Skeletal muscle tissue (tissue), 4 donors: Measurements from ENCODE around the gene ZNF195. TPM values are rescaled to one million over a fixed set of nuclear protein-coding genes. Genes with fewer than 3 reads are reported as not detected.

ENCODE experiments used
- H3K27ac ChIP-seq: one replicate; pipeline ENCODE4 v1.7.0; 2013; ENCODE audit warnings: mild to moderate bottlenecking, low read depth, low read length, inconsistent platforms
- H3K27me3 ChIP-seq, 3 donors: one replicate each; pipeline ENCODE4 v1.7.0; 2013; ENCODE audit warnings: low read length in 3 of 3; ENCODE audit not compliant: control insufficient read depth in 3 of 3, insufficient read depth in 3 of 3
- H3K36me3 ChIP-seq, 3 donors: one replicate each; pipeline ENCODE4 v1.7.0; 2013; ENCODE audit warnings: low read length in 3 of 3; ENCODE audit not compliant: control insufficient read depth in 3 of 3, insufficient read depth in 3 of 3
- H3K4me1 ChIP-seq, 3 donors: one replicate each; pipeline ENCODE4 v1.7.0; 2013; ENCODE audit warnings: low read length in 3 of 3, mild to moderate bottlenecking in 3 of 3; ENCODE audit not compliant: control insufficient read depth in 3 of 3, insufficient read depth in 3 of 3
- H3K4me3 ChIP-seq, 3 donors: one replicate each; pipeline ENCODE4 v1.7.0; 2013; ENCODE audit warnings: low read length in 3 of 3
- H3K9ac ChIP-seq, 3 donors: one replicate each; pipeline ENCODE4 v1.7.0; 2013; ENCODE audit warnings: low read length in 3 of 3, mild to moderate bottlenecking in 3 of 3, moderate library complexity in 2 of 3, low read depth in 1 of 3
- H3K9me3 ChIP-seq, 3 donors: one replicate each; pipeline ENCODE4 v1.7.0; 2013; ENCODE audit warnings: low read length in 3 of 3; ENCODE audit not compliant: control insufficient read depth in 3 of 3
- total RNA-seq: library from RNA; depleted of rRNA; stranded (reverse); fragments of >200 nt; gene quantifications from one replicate; pipeline ENCODE4 v1.2.3, GENCODE V29; 2014
- donor health status: Osteomylitis.

ZNF195 gene
- total RNA-seq, 1 donor from 2014 or later, result 9.4 TPM

DNA sequence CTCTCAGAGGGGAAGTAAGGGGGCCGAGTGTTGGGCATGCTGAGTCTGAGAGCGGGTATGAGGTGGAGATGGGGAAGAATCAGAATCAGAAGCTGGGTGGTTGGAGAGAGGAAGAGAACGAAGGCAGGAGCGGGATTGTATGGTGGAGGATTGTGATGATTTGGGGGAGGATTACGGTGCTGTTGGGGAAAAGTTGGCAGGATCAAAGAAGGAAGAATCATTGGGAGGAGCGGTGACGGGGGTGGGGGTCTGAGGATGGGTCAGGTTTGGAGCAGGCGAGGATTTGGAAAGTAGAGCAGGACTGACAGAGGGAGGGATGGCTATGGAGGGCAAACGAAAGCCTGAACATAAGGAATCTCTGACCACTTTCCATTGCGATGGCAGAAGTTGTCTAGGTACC lies 22.1 kb downstream of the ZNF195 start:
- Histone ChIP-seq H3K27ac (no peak overlapping the region), H3K27me3 (no peaks in the 10 kb centered on the region), H3K4me1 (no peaks in the 10 kb centered on the region), H3K9ac (no peak overlapping the region), H3K4me3 (no peak overlapping the region), H3K9me3 (peaks cover 27 to 38% (median 33%) of the 10 kb centered on the region in 3 donors), H3K36me3 (peaks cover 29 to 39% (median 32%) of the 10 kb centered on the region in 3 donors)

DNA sequence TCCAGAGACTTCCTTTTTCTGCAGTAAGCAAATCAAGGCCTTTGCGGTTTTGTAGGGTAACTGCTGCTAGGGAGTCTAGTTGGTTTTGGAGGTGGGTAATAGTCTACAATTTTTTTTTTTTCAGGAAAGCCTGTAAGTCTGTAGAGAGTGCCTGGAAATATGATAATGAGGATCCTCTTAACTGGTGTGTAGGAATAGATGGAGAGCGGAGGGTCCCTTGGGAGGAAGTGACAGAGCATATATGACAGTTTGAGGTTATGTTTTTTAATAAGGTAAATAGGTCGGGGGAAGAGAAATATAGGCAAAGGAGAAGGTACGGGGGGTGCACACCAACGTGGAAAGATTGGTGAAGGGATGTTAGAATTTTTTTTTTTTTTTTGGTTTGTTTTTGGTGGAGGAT lies 25.9 kb downstream of the ZNF195 start:
- Histone ChIP-seq H3K4me1 (no peaks in the 10 kb centered on the region), H3K27ac (no peak overlapping the region), H3K9ac (no peak overlapping the region), H3K9me3 (peaks cover 0 to 16% (median 16%) of the 10 kb centered on the region in 3 donors), H3K4me3 (no peak overlapping the region), H3K27me3 (no peaks in the 10 kb centered on the region), H3K36me3 (peaks cover 0 to 1% (median under 1%) of the 10 kb centered on the region in 3 donors)

DNA sequence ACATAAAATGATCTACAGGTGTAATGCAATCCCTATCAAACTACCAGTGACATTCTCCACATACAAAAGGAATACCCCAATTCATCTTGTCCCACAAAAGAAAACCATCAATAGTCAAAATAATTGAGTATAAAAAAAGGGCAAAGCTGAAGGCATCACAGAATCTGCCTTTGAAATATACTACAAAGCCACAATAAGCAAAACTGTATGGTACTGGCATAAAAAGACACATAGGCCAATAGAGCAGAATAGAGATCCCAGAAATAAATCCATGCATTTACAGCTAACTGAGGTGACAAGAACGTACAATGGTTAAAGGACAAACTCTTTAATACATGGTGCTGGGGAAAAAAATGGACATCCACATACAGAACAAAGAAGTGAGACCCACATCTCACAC lies 31.8 kb downstream of the ZNF195 start:
- H3K9ac ChIP-seq, result no peak overlapping the region
- H3K9me3 ChIP-seq, result peaks cover 0 to 5% (median 4%) of the 10 kb centered on the region in 3 donors
- no peak overlapping the region for H3K27ac ChIP-seq

DNA sequence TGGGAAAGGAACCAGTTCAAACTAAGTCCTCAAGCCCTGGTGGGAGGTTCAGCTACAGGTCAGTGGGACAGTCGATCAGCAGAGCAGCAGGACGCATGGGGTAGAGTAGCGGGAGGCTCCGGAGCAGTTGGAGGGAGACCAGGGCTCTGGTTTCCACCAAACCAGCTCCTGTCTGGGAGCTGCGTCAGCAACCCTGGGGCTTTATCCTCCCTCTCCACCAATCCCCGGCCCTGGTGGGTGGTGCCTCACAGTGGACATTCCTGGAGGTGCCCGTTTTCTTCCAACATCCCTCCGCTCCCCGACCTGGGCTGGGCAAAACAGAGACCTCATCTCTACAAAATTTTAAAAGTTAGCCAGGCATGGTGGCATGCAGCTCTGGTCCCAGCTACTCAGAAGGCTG lies 32.4 kb downstream of the ZNF195 start:
- peaks cover 0 to 3% (median 0%) of the 10 kb centered on the region in 3 donors for H3K36me3 ChIP-seq
- H3K9ac ChIP-seq, result no peak overlapping the region
- peaks cover 0 to 4% (median 3%) of the 10 kb centered on the region in 3 donors for H3K9me3 ChIP-seq
- H3K4me3 ChIP-seq, result no peak overlapping the region
- H3K27ac ChIP-seq, result no peak overlapping the region
- no peaks in the 10 kb centered on the region for H3K4me1 ChIP-seq
- H3K27me3 ChIP-seq, result peaks cover 0 to 9% (median 0%) of the 10 kb centered on the region in 3 donors

More for the DNA sequence above, 31.8 kb downstream of the ZNF195 start:
- Histone ChIP-seq H3K4me1 (no peaks in the 10 kb centered on the region), H3K36me3 (peaks cover 0 to 3% (median 0%) of the 10 kb centered on the region in 3 donors), H3K4me3 (no peak overlapping the region), H3K27me3 (peaks cover 0 to 7% (median 0%) of the 10 kb centered on the region in 3 donors)

DNA sequence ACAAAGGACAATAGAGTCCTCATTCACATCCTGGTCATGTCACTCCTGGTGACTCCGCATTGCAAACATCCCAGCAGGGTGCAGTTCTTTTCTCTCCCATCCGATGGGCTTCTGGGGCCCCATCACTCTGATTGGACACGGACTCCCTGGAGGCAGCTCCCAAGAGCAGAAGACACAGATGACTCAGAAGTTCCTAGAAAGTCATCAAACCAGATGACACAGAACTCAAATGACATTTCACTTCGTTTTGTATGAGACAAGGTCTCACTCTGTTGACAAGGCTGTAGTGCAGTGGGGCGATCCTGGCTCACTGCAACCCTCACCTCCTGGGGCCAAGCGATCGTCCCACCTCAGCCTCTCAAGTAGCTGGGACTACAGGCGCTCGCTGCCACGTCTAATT lies 33.2 kb downstream of the ZNF195 start:
- Histone ChIP-seq H3K27ac (no peak overlapping the region), H3K27me3 (peaks cover 0 to 16% (median 0%) of the 10 kb centered on the region in 3 donors), H3K4me3 (no peak overlapping the region), H3K4me1 (no peaks in the 10 kb centered on the region), H3K36me3 (peaks cover 0 to 3% (median 0%) of the 10 kb centered on the region in 3 donors), H3K9me3 (peaks cover 0 to 4% (median 3%) of the 10 kb centered on the region in 3 donors), H3K9ac (no peak overlapping the region)

DNA sequence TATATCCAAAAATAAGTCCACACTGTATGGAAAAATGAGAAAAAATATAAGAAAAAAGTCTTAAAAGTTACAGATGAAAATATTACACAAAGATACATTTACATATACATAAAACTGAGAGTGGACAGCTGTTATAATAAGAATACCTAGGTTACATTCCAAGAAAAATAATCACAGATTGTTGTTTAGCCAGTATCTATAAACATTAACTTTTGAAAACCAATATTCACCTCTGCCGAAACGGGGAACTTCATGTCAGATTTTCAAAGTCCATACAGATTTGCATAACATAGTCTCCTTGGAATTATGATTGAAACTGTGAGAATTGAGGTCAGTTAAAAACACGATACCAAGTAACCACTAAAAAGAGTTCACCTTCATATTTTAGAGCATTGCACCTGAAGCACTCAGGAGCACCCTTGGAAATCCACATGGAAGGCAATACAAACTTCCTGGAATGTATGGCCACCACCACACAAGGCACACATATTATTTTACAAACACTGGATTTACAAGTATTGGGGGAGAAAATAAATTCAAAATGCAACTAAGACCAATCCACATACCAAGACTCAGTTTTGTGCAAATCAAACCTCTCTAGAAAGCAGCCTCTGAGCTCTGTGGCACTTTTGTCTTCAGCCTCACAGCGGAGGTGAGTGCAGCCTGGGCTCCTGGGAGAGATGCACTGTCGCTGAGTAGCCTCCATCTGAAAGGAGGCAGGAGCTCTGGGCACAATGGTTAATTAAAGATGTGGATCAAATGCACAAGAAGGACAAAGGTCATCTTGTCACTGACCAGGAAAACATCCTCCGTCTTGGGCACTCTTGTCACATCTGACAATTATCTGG lies 34.4 kb downstream of the ZNF195 start:
- Histone ChIP-seq H3K4me1 (no peaks in the 10 kb centered on the region), H3K9ac (no peak overlapping the region), H3K27ac (no peak overlapping the region), H3K36me3 (peaks cover 0 to 3% (median 0%) of the 10 kb centered on the region in 3 donors), H3K27me3 (peaks cover 0 to 24% (median 6%) of the 10 kb centered on the region in 3 donors), H3K9me3 (peaks cover 0 to 4% (median 3%) of the 10 kb centered on the region in 3 donors), H3K4me3 (no peak overlapping the region)

DNA sequence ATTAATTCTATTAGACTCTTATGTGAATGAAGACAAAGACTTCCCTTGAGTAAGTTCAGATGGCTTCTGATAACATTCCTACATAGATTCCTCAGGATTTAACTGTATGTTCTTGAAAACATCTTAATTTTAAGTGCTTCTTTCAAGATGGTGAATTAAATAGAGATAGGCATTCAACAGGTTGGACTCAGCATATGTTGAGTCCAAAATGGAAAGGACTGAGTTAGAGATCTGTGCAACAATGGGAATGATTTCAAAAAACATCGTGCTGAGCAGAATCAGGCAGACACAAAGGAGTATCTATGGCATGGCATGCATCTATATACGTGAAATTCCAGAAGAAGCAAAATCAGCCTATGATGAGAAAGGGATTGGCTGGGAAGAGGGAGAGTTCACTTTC lies 36.2 kb downstream of the ZNF195 start:
- Histone ChIP-seq H3K4me3 (no peak overlapping the region), H3K9ac (no peak overlapping the region), H3K27me3 (peaks cover 5 to 33% (median 12%) of the 10 kb centered on the region in 3 donors), H3K4me1 (no peaks in the 10 kb centered on the region), H3K27ac (no peak overlapping the region), H3K9me3 (peaks cover 0 to 4% (median 3%) of the 10 kb centered on the region in 3 donors), H3K36me3 (peaks cover 0 to 3% (median 0%) of the 10 kb centered on the region in 3 donors)

DNA sequence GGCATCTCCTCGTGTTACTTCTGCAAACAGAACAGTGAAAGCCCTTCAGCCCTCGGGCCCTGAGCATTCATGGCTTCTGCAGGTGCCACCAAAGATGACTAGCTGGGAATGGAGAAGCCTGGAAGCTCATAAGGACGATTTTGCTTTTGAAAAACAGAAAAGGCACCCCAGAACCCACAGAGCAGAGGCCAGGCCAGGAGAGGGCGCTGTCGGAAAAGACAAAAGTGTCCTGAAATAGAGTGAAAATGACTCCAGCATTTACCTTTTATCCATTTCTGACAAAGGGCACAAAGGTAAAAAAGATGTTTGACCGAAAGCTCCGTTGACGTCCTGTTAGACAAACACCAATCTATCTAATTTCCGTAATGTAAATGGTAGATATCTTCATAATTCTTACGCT lies 37.6 kb downstream of the ZNF195 start:
- no peak overlapping the region for H3K4me3 ChIP-seq
- H3K36me3 ChIP-seq, result no peaks in the 10 kb centered on the region
- no peak overlapping the region for H3K9ac ChIP-seq
- no peaks in the 10 kb centered on the region for H3K4me1 ChIP-seq
- H3K27me3 ChIP-seq, result peaks cover 5 to 33% (median 12%) of the 10 kb centered on the region in 3 donors
- H3K9me3 ChIP-seq, result no peaks in the 10 kb centered on the region
- H3K27ac ChIP-seq, result no peak overlapping the region

DNA sequence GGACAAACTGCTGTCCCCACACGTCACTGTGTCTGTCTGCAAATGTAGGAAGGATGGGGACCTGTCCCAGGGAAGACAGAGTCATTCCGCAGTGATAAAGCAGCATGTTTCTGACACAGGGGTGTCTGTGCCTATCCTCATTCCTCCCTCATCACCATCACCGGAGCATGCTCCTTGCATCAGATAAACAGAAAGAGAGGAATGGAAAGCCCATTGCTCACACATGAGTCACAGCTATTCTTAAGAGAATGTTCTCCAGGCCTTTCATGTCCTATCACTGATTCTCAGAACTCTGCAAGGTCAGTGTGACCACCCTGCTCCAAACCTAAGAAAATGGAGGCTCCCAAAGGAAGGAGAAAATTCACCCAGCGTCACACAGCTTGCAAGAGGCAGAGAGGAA lies 38.9 kb downstream of the ZNF195 start:
- Histone ChIP-seq H3K4me3 (no peak overlapping the region), H3K27me3 (peaks cover 5 to 33% (median 12%) of the 10 kb centered on the region in 3 donors), H3K9ac (no peak overlapping the region), H3K27ac (no peak overlapping the region), H3K36me3 (no peaks in the 10 kb centered on the region), H3K4me1 (no peaks in the 10 kb centered on the region), H3K9me3 (no peaks in the 10 kb centered on the region)

DNA sequence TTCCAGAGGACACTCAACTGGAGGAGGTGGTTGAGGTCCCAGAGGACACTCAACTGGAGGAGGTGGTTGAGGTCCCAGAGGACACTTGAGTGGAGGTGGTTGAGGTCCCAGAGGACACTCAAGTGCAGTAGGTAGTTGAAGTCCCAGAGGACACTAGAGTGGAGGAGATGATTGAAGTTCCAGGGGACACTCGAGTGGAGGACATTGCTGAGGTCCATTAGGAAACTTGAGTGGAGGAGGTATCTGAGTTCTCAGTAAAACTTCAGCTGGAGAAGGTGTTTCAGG lies 39.7 kb downstream of the ZNF195 start:
- Histone ChIP-seq H3K36me3 (no peaks in the 10 kb centered on the region), H3K9me3 (no peaks in the 10 kb centered on the region), H3K27ac (no peak overlapping the region), H3K4me3 (no peak overlapping the region), H3K9ac (no peak overlapping the region), H3K4me1 (no peaks in the 10 kb centered on the region), H3K27me3 (peaks cover 5 to 30% (median 12%) of the 10 kb centered on the region in 3 donors)
